ENCODE measurements around the gene RPS19BP1.
A peak's percentile ranks its signal among the peaks of the same experiment; 100 is the strongest.

RPS19BP1 gene

GRCh38 chr22:39498368-39498767 is 34.2 kb downstream of the RPS19BP1 start:
- TF ChIP-seq, protein P1, sequence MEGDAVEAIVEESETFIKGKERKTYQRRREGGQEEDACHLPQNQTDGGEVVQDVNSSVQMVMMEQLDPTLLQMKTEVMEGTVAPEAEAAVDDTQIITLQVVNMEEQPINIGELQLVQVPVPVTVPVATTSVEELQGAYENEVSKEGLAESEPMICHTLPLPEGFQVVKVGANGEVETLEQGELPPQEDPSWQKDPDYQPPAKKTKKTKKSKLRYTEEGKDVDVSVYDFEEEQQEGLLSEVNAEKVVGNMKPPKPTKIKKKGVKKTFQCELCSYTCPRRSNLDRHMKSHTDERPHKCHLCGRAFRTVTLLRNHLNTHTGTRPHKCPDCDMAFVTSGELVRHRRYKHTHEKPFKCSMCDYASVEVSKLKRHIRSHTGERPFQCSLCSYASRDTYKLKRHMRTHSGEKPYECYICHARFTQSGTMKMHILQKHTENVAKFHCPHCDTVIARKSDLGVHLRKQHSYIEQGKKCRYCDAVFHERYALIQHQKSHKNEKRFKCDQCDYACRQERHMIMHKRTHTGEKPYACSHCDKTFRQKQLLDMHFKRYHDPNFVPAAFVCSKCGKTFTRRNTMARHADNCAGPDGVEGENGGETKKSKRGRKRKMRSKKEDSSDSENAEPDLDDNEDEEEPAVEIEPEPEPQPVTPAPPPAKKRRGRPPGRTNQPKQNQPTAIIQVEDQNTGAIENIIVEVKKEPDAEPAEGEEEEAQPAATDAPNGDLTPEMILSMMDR (IDR thresholded peaks at IDR 0.05; ENCODE audit: low read depth, low read length) = no peak
- H3K4me3 ChIP-seq (replicated peaks in 1 of 2; ENCODE audit: low read depth in 2 of 2, low read length in 2 of 2) = no peak overlapping the region
- peak in 1 of 2 donors; percentile 38 for DNase-seq (ENCODE audit: low read depth in 2 of 2)

- no peak for DNase-seq (ENCODE audit: low read depth in 2 of 2)
- TF ChIP-seq, protein P1 (IDR thresholded peaks at IDR 0.05; ENCODE audit: low read depth, low read length) = no peak
- no peak overlapping the region for H3K4me3 ChIP-seq (replicated peaks in 1 of 2; ENCODE audit: low read depth in 2 of 2, low read length in 2 of 2)
Measured at GRCh38 chr22:39497429-39497828, 35.1 kb downstream of the RPS19BP1 start.

DNA sequence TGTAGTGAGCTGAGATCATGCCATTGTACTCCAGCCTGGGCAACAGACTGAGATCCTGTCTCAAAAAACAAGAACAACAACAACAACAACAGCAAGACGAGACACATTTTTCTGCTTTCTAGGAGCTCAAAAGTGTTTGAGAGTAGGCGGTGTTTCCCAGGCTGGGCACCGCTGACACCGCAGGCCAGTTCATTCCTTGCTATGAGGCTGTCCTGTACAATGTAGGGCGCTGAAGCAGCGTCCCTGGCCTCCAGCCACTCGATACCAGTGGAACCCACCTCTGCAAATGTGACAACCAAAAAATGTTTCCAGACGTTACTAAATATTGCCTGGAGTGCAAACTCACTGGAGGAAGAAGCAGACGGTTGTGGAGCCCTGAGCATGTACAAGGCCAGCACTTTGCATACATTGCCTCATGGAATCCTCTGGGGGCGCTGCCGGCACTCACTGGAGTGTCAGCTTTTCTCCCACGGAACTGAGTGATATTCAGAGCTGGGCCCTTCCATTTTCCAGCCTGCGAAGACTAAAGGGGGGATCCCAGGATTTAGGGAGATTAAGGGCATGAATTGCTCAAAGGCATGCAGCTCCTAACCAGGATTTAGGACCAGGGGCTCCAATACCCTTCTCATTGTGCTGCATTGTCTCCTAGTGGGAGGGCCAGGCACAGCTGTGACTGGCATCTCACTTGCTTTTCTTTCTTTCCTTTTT is 36.3 kb downstream of the RPS19BP1 start:
- DNase-seq (ENCODE audit: low read depth in 2 of 2) = peak; percentile 75 to 79
- TF ChIP-seq, protein P1 (IDR thresholded peaks at IDR 0.05; ENCODE audit: low read depth, low read length) = peak; percentile 84

DNA sequence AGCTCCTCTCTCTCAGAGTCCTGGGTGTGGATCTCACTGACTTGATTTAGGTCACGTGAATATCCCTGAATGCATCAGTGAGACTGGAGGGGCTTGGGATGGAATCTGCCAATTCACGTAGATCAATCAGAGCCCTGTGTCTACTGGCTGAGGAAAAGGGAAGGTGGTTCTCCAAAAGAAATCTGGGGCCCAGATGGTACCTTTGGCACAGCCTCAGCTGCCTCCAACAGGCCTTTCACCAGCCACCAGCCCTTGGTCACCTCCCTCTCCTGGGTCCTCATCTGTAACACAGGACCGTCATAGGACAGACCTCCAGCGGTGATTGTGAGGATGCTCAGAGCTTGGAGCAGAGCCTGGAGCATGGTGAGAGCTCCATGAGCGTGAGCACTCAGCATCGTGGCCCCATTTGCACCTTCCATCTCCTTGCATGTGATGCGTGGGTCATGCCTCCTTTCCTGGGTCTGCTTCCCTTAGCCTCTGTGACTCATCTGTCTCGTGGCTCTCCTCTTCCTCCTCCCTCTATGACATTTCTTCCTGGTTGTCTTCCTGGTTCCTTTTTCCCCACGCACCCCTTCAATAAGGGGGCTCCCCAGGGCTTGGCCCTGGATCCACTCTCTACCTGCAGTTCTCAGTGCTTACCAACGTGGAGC is 38.0 kb downstream of the RPS19BP1 start:
- no peak overlapping the region for H3K4me3 ChIP-seq (replicated peaks in 1 of 2; ENCODE audit: low read depth in 2 of 2, low read length in 2 of 2)
- DNase-seq (ENCODE audit: low read depth in 2 of 2) = no peak
- TF ChIP-seq, protein P1 (IDR thresholded peaks at IDR 0.05; ENCODE audit: low read depth, low read length) = no peak

More for the DNA sequence above, 36.3 kb downstream of the RPS19BP1 start:
- H3K4me3 ChIP-seq (replicated peaks in 1 of 2; ENCODE audit: low read depth in 2 of 2, low read length in 2 of 2) = no peak overlapping the region

DNA sequence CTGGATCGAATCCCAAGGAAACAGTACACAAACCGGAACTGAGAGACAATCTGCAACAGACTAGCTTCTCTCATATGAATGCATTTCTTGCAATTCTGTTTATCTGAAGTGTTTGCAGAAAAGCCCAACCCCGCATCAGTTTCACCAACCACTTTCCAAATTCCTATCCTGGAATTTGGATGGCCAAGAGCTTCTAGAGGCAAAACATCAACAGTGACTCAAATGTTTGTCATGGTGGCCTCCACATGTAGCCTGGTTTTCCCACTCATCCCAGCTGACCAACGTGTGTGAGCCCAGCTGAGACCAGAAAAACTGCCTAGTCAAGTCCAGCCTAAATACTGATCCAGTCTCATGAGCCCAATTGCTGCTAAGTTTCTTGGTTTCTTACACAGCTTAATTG is 38.8 kb downstream of the RPS19BP1 start:
- TF ChIP-seq, protein P1 (IDR thresholded peaks at IDR 0.05; ENCODE audit: low read depth, low read length) = no peak
- peak; percentile 65 to 75 for DNase-seq (ENCODE audit: low read depth in 2 of 2)
- no peak overlapping the region for H3K4me3 ChIP-seq (replicated peaks in 1 of 2; ENCODE audit: low read depth in 2 of 2, low read length in 2 of 2)

GRCh38 chr22:39492186-39492585 is 40.4 kb downstream of the RPS19BP1 start:
- TF ChIP-seq, protein P1 (IDR thresholded peaks at IDR 0.05; ENCODE audit: low read depth, low read length) = no peak
- H3K4me3 ChIP-seq (replicated peaks in 1 of 2; ENCODE audit: low read depth in 2 of 2, low read length in 2 of 2) = no peak overlapping the region
- no peak for DNase-seq (ENCODE audit: low read depth in 2 of 2)
